DMS 273 treated with DMSO at 0.1 percent for 48 hours (cell line): ENCODE data around the gene ELAPOR1.

ENCODE experiments used
- DNase-seq: peaks from one replicate; lab custom pipeline; 2025; lab: John Stamatoyannopoulos, UW

Gene ELAPOR1

GRCh38 chr1:109113590-109114341, at the start of gene ELAPOR1:
Gene ELAPOR1, plus strand, starts transcription at chr1:109114115. Its CDS starts 69 bp downstream, at chr1:109114184.
- DNase-seq = peak; percentile 14

GRCh38 chr1:109065137-109065536, 48.8 kb upstream of the ELAPOR1 start:
- no peak for DNase-seq

- DNase-seq = no peak
These were observed 46.0 kb upstream of the ELAPOR1 start for GRCh38 chr1:109067883-109068282.

- DNase-seq = no peak
These were observed 44.6 kb upstream of the ELAPOR1 start for GRCh38 chr1:109069294-109069693.

- DNase-seq = peak; percentile 91
These were observed 38.1 kb upstream of the ELAPOR1 start, which contains the start of gene TAF13 for GRCh38 chr1:109075531-109076490. Gene TAF13, minus strand, starts transcription at chr1:109076003. Its CDS starts 56 bp downstream, at chr1:109075947.

GRCh38 chr1:109078317-109078716, 35.6 kb upstream of the ELAPOR1 start:
- no peak for DNase-seq

GRCh38 chr1:109079240-109079622, 34.7 kb upstream of the ELAPOR1 start:
- DNase-seq = no peak

- DNase-seq = no peak
These were observed 33.4 kb upstream of the ELAPOR1 start for GRCh38 chr1:109080441-109081082.

- no peak for DNase-seq
These were observed 30.4 kb upstream of the ELAPOR1 start for GRCh38 chr1:109083501-109083900.

- DNase-seq = no peak
These were observed 30.0 kb upstream of the ELAPOR1 start for GRCh38 chr1:109083923-109084322.

- no peak for DNase-seq
These were observed 29.1 kb upstream of the ELAPOR1 start for GRCh38 chr1:109084563-109085517.

GRCh38 chr1:109089242-109090015, 24.5 kb upstream of the ELAPOR1 start:
- no peak for DNase-seq

- peak; percentile 83 for DNase-seq
These were observed 23.5 kb upstream of the ELAPOR1 start, which contains the start of gene TMEM167B for GRCh38 chr1:109090196-109091077. Gene TMEM167B, plus strand, starts transcription at chr1:109090764. Its CDS starts 109 bp downstream, at chr1:109090873.

GRCh38 chr1:109091078-109091838, 22.7 kb upstream of the ELAPOR1 start:
- peak; percentile 41 for DNase-seq

- DNase-seq = no peak
These were observed 22.1 kb upstream of the ELAPOR1 start for GRCh38 chr1:109091839-109092193.

- DNase-seq = no peak
These were observed 19.5 kb upstream of the ELAPOR1 start for GRCh38 chr1:109094377-109094803.

GRCh38 chr1:109094871-109095270, 19.0 kb upstream of the ELAPOR1 start:
- DNase-seq = no peak

GRCh38 chr1:109095631-109096030, 18.3 kb upstream of the ELAPOR1 start:
- DNase-seq = no peak
